Spleen (tissue), 7 donors: ENCODE measurements around the gene MKLN1.

Experiments used
- CTCF ChIP-seq, 11 experiments: fragments of 200-600 bp in 7 of 11; fragments of 450-650 bp in 4 of 11; sonication (generic) in 4 of 11; IDR thresholded peaks in 8 of 11; conservative IDR thresholded peaks in 3 of 11; 1 replicate in 7 of 11; 2 replicates in 4 of 11; pipeline versions ENCODE4 v1.4.0 to v1.8.0; 2016 to 2021; ENCODE audit warnings: antibody characterized with exemption in 11 of 11, inconsistent platforms in 4 of 11, mild to moderate bottlenecking in 1 of 11
- POLR2A ChIP-seq, 3 donors: fragments of 450-650 bp; IDR thresholded peaks; one replicate each; pipeline ENCODE4 v1.5.1; 2017; ENCODE audit warnings: antibody characterized with exemption in 3 of 3, mild to moderate bottlenecking in 1 of 3
- POLR2AphosphoS5 ChIP-seq, 3 donors: sonication (generic); formaldehyde crosslinking; IDR thresholded peaks; one replicate each; pipeline ENCODE4 v1.5.1; 2017; ENCODE audit warnings: antibody characterized with exemption in 3 of 3
- donor health status: DM: no; HTN: no; CAD: no; lungs with moderate emphysema.
- donor health status: DM: no; HTN: no; CAD: no.
- donor health status: DM: no; HTN: no; CAD: no.

- TF ChIP-seq POLR2AphosphoS5 (IDR thresholded peaks at IDR 0.05) (no peak), CTCF (IDR thresholded peaks at IDR 0.05 in 8 of 11, conservative IDR thresholded peaks at IDR 0.05 in 3 of 11) (no peak), POLR2A (IDR thresholded peaks at IDR 0.05) (no peak)
These were observed 202.5 kb downstream of the MKLN1 start for GRCh38 chr7:131530137-131530536.
